ENCODE measurements around the gene TFCP2L1.
"Not testable (repeated sequence)": the region's sequence is repeated elsewhere in the genome, so short reads cannot be mapped to it uniquely, and the experiment has no call there.

The TFCP2L1 gene

GRCh38 chr2:121284463-121285449 lies at the start of gene TFCP2L1:
Gene TFCP2L1, minus strand, starts transcription at chr2:121285202. Its CDS starts 93 bp downstream, at chr2:121285109.
- DNase-seq (ENCODE audit: low read depth), result no peak

- no peak for DNase-seq (ENCODE audit: low read depth)
These were observed 49.0 kb upstream of the TFCP2L1 start for GRCh38 chr2:121333834-121334558.

DNA sequence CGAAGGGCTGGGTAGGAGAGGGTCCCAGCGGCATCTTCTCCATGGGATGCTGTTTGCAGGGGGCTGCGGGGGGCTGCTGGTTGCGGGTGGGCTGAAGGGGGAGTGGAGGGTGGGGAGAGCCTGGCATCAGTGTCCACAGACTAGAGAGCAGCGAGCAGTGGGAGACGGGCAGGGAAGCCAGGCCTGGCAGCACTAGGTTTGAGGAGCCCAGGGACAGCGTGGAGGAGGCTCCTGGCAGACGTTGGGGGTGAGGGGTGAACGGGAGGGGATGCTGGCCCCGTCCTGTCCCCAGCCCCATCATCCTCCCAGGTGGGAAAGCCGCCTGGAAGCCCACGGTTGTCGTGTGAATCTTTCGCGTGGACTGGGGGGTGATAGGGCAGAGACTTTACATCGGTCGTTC lies 48.2 kb upstream of the TFCP2L1 start:
- DNase-seq (ENCODE audit: low read depth), result no peak

- not testable (repeated sequence) for DNase-seq (ENCODE audit: low read depth)
These were observed 46.3 kb upstream of the TFCP2L1 start for GRCh38 chr2:121331324-121331723.

DNA sequence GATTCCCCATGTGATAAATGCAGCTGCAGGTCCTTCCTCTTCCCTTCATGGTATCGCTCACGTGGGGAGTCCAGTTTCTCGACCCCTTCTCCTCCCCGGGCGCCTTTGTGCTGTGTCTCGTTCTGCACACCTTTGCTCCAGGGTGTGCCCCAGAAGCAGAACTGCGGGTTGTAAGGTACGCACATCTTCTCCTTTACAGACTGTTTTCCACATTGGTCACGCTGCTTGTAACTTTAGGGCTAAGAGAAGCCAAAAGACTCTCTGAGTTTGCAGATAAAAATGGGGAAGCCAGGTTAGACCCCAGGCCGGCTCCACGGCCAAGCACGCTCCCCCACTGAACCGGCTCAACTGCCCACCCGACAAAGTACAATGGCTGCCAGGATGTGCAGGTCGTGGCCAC lies 45.9 kb upstream of the TFCP2L1 start:
- no peak for DNase-seq (ENCODE audit: low read depth)

DNA sequence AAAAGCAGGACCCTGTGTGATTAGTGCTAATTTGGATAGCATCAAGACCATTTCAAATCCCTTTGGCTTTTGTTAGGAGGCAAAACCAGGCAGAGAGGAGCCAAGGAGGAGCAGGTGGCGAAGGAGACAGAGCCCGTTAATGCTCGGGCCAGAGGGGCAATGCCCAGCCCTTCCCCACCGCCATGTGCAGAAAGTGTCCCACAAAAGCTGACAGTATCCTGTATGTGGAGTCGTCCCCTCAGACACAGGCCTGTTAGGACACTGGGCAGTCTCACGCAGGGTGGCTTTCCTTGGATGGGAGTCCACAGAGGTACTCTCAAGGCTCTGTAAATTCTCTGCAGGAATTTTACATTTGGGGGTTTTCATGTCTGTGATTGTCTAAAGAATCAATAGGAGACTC lies 44.8 kb upstream of the TFCP2L1 start:
- DNase-seq (ENCODE audit: low read depth), result no peak

- DNase-seq (ENCODE audit: low read depth), result no peak
These were observed 41.6 kb upstream of the TFCP2L1 start for GRCh38 chr2:121326628-121327027.

GRCh38 chr2:121324601-121325000 lies 39.6 kb upstream of the TFCP2L1 start:
- no peak for DNase-seq (ENCODE audit: low read depth)

DNA sequence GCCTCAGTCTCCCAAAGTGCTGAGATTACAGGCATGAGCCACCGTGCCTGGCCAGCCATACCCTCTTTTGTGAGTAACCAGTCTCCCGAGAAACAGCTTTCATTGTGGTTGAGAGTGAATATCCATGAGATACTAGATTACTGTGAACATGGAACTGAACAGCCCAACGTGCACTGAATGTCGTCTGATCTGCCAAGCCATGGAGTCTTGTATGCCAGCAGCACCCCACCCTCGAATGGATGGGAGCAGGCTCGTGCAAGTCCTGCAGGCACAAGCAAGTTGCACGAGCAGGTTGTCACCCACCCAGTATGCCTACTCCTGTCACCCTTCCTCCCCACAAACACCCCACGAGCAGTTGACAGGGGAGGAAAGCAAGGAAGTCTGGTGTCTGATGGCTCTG lies 36.5 kb upstream of the TFCP2L1 start:
- DNase-seq (ENCODE audit: low read depth), result no peak

DNA sequence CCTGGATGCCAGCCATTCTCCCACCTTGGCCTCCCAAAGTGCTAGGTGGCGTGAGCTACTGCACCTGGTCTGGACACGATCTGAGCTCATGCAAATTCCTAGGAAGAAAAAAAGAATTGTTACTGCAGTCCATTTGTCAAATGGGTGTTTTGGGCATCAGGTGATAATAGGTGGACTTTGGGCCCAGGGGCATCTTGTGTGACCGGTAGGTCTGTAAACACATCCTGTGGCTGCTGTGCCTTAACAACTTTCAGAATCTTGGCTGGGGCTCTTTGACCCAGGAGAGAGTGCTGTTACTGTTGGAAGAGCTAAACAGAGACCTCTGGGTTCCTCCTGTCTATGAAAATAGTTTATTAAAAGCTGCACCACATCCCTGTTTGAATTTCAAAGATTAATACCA lies 34.9 kb upstream of the TFCP2L1 start:
- DNase-seq (ENCODE audit: low read depth), result no peak

- DNase-seq (ENCODE audit: low read depth), result no peak
These were observed 32.0 kb upstream of the TFCP2L1 start for GRCh38 chr2:121316986-121317385.

GRCh38 chr2:121313701-121314100 lies 28.7 kb upstream of the TFCP2L1 start:
- DNase-seq (ENCODE audit: low read depth), result not testable (repeated sequence)

DNA sequence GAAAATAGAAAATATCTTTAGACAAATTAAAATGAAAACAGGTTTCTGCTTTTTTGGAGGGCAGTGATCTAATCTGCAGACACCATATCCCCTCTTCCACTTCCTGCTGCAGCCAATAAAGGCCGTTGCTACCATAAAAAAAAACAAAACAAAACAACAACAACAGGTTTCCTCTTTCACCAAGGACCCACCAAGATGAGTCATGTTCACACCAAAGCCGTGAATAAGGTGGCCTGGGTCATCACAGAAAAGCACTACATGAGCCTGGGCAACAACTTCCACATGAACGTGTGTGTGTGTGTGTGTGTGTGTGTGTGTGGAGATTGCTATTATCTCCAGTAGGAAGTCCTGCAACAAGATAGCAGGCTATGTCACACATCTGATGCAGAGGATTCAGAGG lies 24.8 kb upstream of the TFCP2L1 start:
- no peak for DNase-seq (ENCODE audit: low read depth)

- no peak for DNase-seq (ENCODE audit: low read depth)
These were observed 24.3 kb upstream of the TFCP2L1 start for GRCh38 chr2:121309323-121309722.

DNA sequence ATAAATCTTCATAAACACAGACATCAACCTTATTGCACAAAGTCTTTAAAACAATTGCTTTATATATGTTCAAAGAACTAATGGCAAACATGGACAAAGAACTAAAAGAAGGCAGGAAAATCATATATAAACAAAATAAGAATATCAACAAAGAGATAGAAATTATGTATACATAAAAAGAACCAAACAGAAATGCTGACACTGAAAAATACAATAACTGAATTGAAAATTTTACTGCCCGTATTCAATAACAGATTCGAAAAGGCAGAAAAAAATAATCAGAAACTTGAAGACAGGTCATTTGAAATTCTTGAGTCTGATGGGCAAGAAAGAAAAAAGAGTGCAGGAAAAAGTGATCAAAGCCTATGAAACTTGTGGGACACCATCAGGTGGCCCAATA lies 22.0 kb upstream of the TFCP2L1 start:
- DNase-seq (ENCODE audit: low read depth), result no peak

DNA sequence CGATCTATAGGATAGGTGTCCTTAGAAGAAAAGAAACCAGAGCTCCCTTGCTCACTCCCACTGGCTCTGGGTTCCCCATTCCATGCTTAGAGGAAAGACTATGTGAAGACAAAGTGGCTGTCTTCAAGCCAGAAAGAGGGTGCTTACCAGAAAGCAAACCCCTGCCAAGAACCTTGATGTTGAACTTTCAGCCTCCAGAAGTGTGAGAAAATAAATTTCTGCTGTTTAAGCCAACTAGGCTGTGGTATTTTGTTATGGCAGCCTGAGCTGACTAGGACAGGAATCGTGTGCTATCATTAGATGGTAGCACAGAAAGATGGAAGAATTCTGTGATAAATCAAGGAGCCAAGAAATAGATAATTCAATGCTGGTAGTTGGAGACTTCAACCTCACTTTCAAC lies 19.9 kb upstream of the TFCP2L1 start:
- no peak for DNase-seq (ENCODE audit: low read depth)

DNA sequence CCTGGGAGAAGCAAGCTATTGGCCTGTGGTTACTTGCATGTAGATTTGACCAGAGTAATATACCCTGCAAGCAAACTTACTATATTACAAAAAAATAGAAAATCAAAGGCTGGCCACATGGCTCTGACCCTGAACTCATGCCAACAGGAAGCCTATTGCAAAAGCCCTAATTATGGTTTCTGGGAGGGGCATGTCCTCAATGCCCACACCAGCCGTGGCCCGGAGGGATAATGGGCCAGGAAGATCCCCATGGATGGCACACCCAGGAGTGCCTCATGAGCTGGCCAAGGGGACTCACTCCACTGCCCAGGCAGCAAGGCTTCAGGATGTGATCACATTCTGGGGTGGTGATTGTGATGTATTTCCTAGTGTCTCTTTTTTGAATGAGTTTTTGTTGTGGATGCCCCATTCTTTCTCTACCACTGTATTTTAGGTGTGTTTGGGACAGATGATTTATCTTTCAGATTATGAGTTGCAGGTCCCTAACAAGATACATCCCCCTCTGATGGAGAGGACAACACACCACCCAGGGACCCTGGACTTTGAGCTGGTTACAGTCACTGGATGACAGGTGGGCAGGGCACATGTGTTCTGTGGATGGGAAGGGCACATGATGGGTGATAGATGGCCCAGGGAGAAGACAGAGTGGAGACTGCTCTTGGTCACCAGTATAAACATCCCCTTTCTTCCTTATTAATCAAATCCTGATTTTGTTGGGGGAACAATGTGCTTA lies 18.7 kb upstream of the TFCP2L1 start:
- DNase-seq (ENCODE audit: low read depth), result no peak

- not testable (repeated sequence) for DNase-seq (ENCODE audit: low read depth)
These were observed 16.2 kb upstream of the TFCP2L1 start for GRCh38 chr2:121301190-121301589.

DNA sequence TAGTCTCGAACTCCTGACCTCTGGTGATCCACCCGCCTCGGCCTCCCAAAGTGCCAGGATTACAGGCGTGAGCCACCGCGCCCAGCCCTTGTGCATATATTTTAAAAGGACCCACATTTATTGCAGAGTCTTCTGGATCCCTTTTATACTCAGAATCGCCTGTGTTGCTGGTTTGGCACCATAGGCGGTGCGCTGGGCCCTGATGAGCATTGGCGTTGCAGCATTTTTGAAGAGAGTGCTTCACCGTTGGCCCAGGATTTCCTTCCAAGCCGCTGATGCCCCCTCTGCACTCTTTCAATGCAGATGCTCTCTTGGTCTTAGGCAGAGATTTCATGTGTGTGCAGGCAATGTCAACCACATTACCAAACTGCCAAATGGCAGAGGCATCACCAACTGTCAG lies 13.5 kb upstream of the TFCP2L1 start:
- no peak for DNase-seq (ENCODE audit: low read depth)

- DNase-seq (ENCODE audit: low read depth), result not testable (repeated sequence)
These were observed 12.9 kb upstream of the TFCP2L1 start for GRCh38 chr2:121297866-121298265.

- DNase-seq (ENCODE audit: low read depth), result no peak
These were observed 12.3 kb upstream of the TFCP2L1 start for GRCh38 chr2:121297217-121297830.

All from stimulated activated CD8-positive, alpha-beta memory T cell treated with anti-CD3 and anti-CD28 coated beads, Interleukin-15, amount 100 ng/mL, for 1 hour (primary cell).